Measurements from ENCODE around the gene EDARADD. TPM values are rescaled to one million over a fixed set of nuclear protein-coding genes. Genes with fewer than 3 reads are reported as not detected.

Gene EDARADD
- total RNA-seq, 1 experiment from 2014 or later, result 35.4 TPM

DNA sequence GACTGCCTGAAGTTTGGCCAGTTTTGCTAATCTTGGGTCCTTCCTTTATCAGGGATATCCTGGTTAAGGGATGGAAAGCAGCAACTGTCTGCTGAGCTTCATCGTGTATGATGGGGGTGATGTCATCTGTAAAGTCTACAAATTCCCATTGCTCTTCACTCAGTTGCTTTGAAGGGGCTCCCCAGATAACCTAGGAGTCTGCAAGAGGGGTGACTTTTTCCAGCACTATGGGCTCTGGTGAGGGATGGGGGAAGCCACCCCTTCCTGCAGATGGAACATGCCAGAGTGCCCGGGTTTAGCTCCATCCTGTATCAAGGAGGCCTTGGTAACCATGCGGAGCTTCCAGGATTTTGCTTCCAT, 28.4 kb downstream of the EDARADD start:
- Histone ChIP-seq H3K27me3 (ENCODE audit: control insufficient read depth, insufficient read depth, low read length) (no peaks in the 10 kb centered on the region), H3K36me3 (ENCODE audit: control insufficient read depth, insufficient read depth, low read length) (peaks cover 14% of the 10 kb centered on the region), H3K27ac (ENCODE audit: low read length) (no peak overlapping the region), H3K4me3 (ENCODE audit: low read depth in 2 of 2, low read length in 2 of 2) (no peak overlapping the region), H3K9me3 (ENCODE audit: control insufficient read depth, insufficient read depth, low read depth, low read length) (no peaks in the 10 kb centered on the region), H3K4me1 (ENCODE audit: control insufficient read depth, insufficient read depth, low read length) (peaks cover 3% of the 10 kb centered on the region; the same call in 1 of the 2 replicates)
- in situ Hi-C loops (cut with HindIII; ENCODE audit: low pct_unique_long_range_greater_than_20kb, low sequenced_read_pairs), result no loop called here
- BruUV-seq (replicated peaks), result no TSS peak
- DNase-seq (ENCODE audit: low read depth, low spot score) (no peak), ATAC-seq (no peak)
- CTCF ChIA-PET, result no interaction called here
- intact Hi-C loops (cut with micrococcal nuclease; ENCODE audit: unreplicated experiment), result no loop called here
- TF ChIP-seq SIN3A (IDR thresholded peaks at IDR 0.05; ENCODE audit: borderline replicate concordance, insufficient read depth, low read depth, low read length) (no peak), POLR2AphosphoS5 (IDR thresholded peaks at IDR 0.05; ENCODE audit: low read depth, low read length) (no peak), TCF7L2 (IDR thresholded peaks at IDR 0.05; ENCODE audit: low read depth, low read length) (no peak)
- TF ChIP-seq, protein P1, sequence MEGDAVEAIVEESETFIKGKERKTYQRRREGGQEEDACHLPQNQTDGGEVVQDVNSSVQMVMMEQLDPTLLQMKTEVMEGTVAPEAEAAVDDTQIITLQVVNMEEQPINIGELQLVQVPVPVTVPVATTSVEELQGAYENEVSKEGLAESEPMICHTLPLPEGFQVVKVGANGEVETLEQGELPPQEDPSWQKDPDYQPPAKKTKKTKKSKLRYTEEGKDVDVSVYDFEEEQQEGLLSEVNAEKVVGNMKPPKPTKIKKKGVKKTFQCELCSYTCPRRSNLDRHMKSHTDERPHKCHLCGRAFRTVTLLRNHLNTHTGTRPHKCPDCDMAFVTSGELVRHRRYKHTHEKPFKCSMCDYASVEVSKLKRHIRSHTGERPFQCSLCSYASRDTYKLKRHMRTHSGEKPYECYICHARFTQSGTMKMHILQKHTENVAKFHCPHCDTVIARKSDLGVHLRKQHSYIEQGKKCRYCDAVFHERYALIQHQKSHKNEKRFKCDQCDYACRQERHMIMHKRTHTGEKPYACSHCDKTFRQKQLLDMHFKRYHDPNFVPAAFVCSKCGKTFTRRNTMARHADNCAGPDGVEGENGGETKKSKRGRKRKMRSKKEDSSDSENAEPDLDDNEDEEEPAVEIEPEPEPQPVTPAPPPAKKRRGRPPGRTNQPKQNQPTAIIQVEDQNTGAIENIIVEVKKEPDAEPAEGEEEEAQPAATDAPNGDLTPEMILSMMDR (IDR thresholded peaks at IDR 0.05), result no peak
- TF ChIP-seq, protein P2, sequence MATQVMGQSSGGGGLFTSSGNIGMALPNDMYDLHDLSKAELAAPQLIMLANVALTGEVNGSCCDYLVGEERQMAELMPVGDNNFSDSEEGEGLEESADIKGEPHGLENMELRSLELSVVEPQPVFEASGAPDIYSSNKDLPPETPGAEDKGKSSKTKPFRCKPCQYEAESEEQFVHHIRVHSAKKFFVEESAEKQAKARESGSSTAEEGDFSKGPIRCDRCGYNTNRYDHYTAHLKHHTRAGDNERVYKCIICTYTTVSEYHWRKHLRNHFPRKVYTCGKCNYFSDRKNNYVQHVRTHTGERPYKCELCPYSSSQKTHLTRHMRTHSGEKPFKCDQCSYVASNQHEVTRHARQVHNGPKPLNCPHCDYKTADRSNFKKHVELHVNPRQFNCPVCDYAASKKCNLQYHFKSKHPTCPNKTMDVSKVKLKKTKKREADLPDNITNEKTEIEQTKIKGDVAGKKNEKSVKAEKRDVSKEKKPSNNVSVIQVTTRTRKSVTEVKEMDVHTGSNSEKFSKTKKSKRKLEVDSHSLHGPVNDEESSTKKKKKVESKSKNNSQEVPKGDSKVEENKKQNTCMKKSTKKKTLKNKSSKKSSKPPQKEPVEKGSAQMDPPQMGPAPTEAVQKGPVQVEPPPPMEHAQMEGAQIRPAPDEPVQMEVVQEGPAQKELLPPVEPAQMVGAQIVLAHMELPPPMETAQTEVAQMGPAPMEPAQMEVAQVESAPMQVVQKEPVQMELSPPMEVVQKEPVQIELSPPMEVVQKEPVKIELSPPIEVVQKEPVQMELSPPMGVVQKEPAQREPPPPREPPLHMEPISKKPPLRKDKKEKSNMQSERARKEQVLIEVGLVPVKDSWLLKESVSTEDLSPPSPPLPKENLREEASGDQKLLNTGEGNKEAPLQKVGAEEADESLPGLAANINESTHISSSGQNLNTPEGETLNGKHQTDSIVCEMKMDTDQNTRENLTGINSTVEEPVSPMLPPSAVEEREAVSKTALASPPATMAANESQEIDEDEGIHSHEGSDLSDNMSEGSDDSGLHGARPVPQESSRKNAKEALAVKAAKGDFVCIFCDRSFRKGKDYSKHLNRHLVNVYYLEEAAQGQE (IDR thresholded peaks at IDR 0.05; ENCODE audit: insufficient read depth in 1 of 2, low read depth in 2 of 2, low read length in 1 of 2), result no peak
- POLR2A ChIA-PET, result no interaction called here

DNA sequence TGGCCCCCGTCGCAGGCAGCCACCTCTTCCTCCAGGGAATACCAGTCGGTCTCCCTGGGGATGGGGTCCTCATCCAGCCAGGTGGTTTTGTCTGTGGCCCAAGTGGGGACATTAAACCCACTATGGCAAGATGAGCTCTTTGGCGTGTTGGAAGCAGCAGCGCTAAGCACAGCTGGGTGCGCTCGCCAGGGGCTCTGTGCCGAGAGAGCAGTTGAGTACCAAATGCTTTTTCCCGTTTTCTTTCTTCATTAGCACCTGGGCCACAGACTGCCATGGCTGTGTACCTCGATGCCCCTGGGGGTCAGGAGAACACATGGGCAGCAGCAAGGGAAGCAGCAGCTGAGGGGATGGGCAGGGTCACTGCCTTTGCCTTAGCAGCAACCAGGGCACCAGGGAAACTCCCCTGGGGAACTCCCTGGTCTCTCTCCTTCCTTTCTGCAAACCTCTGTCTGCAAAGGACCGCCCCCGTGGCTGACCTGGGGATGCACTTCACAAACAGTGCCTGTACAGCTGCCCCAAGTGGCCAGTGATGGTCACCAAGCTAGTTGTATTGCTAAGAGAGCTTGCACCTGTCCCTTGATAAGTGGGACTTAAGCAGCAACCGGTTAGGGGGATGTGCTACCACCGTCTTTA, 31.1 kb downstream of the EDARADD start:
- intact Hi-C loops (cut with micrococcal nuclease; ENCODE audit: unreplicated experiment), result no loop called here
- DNase-seq (ENCODE audit: low read depth, low spot score), result no peak
- no TSS peak for BruUV-seq (replicated peaks)
- ChIA-PET CTCF (no interaction called here), POLR2A (no interaction called here)
- peak; percentile 69 for ATAC-seq
- Histone ChIP-seq H3K27ac (ENCODE audit: low read length) (0 out of 2 replicates have a peak overlapping the region, but pooled peaks have one; percentile 7), H3K9me3 (ENCODE audit: control insufficient read depth, insufficient read depth, low read depth, low read length) (no peaks in the 10 kb centered on the region), H3K4me3 (ENCODE audit: low read depth in 2 of 2, low read length in 2 of 2) (no peak overlapping the region), H3K36me3 (ENCODE audit: control insufficient read depth, insufficient read depth, low read length) (peaks cover 9% of the 10 kb centered on the region), H3K4me1 (ENCODE audit: control insufficient read depth, insufficient read depth, low read length) (peaks cover 3% of the 10 kb centered on the region; the same call in 1 of the 2 replicates), H3K27me3 (ENCODE audit: control insufficient read depth, insufficient read depth, low read length) (no peaks in the 10 kb centered on the region)
- in situ Hi-C loops (cut with HindIII; ENCODE audit: low pct_unique_long_range_greater_than_20kb, low sequenced_read_pairs), result no loop called here
- TF ChIP-seq, protein P1 (IDR thresholded peaks at IDR 0.05), result no peak
- TF ChIP-seq SIN3A (IDR thresholded peaks at IDR 0.05; ENCODE audit: borderline replicate concordance, insufficient read depth, low read depth, low read length) (no peak), POLR2AphosphoS5 (IDR thresholded peaks at IDR 0.05; ENCODE audit: low read depth, low read length) (no peak), TCF7L2 (IDR thresholded peaks at IDR 0.05; ENCODE audit: low read depth, low read length) (no peak)
- TF ChIP-seq, protein P2 (IDR thresholded peaks at IDR 0.05; ENCODE audit: insufficient read depth in 1 of 2, low read depth in 2 of 2, low read length in 1 of 2), result no peak
